ENCODE results near the gene AFM. TPM values are rescaled to one million over a fixed set of nuclear protein-coding genes. Genes with fewer than 3 reads are reported as not detected.

AFM gene
- total and polyA plus RNA-seq, 2 of the 13 experiments (the other 11 are each of a cell fraction or from before 2014, with no cell fraction given): 0.13 to 1.8 TPM

DNA sequence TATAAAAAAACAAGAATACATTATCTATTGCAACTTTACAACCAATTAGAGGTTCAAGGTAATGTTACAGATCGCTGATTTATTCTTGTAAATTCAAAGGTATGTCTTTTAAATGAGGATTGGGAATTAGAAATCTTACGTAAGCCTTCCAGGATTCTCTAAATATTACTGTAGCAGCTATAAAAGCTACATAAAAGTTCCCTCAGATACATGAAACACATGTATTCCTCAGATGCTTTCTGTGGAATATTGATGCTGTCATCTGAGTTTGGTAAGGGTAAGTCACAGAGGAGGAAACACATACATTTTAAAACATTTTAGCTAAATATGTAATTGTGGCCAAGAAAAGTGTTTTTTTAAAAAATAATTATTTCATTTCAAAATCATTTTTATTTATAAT lies 42.1 kb upstream of the AFM start:
- Histone ChIP-seq H3K27ac (ENCODE audit: extremely low read length, insufficient read depth, low read length) (peak overlapping the region; percentile 98), H3K4me2 (ENCODE audit: low read depth, low read length) (peak overlapping the region; percentile 82), H3K9me3 (ENCODE audit: low read length) (no peaks in the 10 kb centered on the region), H3K4me3 (replicated peaks in 1 of 3; ENCODE audit: insufficient read depth in 1 of 3, low read depth in 2 of 3, low read length in 3 of 3) (peak overlapping the region; percentile 68 to 80 (median 70); a peak in 5 of 6 replicates), H3K9ac (ENCODE audit: insufficient read depth, low read depth, low read length) (peak overlapping the region; percentile 75), H2AFZ (ENCODE audit: low read length) (no peak overlapping the region), H3K79me2 (ENCODE audit: insufficient read depth, low read length) (peaks cover 75% of the 10 kb centered on the region), H3K36me3 (replicated peaks in 1 of 2; ENCODE audit: control insufficient read depth in 1 of 2, insufficient read depth in 2 of 2, low read length in 2 of 2) (peaks cover 6 to 20% of the 10 kb centered on the region in 2 experiments), H3K4me1 (ENCODE audit: insufficient read depth, low read length) (peaks cover 68% of the 10 kb centered on the region), H3K27me3 (ENCODE audit: control insufficient read depth in 1 of 2, insufficient read depth in 2 of 2, low read length in 2 of 2) (no peaks in the 10 kb centered on the region), H4K20me1 (ENCODE audit: insufficient read depth, low read length) (peaks cover 3% of the 10 kb centered on the region; the same call in 1 of the 2 replicates)
- TF ChIP-seq, protein P1, sequence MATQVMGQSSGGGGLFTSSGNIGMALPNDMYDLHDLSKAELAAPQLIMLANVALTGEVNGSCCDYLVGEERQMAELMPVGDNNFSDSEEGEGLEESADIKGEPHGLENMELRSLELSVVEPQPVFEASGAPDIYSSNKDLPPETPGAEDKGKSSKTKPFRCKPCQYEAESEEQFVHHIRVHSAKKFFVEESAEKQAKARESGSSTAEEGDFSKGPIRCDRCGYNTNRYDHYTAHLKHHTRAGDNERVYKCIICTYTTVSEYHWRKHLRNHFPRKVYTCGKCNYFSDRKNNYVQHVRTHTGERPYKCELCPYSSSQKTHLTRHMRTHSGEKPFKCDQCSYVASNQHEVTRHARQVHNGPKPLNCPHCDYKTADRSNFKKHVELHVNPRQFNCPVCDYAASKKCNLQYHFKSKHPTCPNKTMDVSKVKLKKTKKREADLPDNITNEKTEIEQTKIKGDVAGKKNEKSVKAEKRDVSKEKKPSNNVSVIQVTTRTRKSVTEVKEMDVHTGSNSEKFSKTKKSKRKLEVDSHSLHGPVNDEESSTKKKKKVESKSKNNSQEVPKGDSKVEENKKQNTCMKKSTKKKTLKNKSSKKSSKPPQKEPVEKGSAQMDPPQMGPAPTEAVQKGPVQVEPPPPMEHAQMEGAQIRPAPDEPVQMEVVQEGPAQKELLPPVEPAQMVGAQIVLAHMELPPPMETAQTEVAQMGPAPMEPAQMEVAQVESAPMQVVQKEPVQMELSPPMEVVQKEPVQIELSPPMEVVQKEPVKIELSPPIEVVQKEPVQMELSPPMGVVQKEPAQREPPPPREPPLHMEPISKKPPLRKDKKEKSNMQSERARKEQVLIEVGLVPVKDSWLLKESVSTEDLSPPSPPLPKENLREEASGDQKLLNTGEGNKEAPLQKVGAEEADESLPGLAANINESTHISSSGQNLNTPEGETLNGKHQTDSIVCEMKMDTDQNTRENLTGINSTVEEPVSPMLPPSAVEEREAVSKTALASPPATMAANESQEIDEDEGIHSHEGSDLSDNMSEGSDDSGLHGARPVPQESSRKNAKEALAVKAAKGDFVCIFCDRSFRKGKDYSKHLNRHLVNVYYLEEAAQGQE (IDR thresholded peaks at IDR 0.05; ENCODE audit: borderline replicate concordance in 1 of 2, low read depth in 1 of 2, low read length in 2 of 2): 0 out of 4 replicates have a peak, but pooled peaks of 1 of the 2 experiments have one; percentile 5
- TF ChIP-seq IRF2 (CRISPR knock-in tag; IDR thresholded peaks at IDR 0.05) (no peak), PAF1 (CRISPR knock-in tag; IDR thresholded peaks at IDR 0.05) (peak; percentile 68; the same call in 1 of the 2 replicates), POLR2AphosphoS5 (IDR thresholded peaks at IDR 0.05; ENCODE audit: low read depth, low read length) (peak; percentile 77), POLR2A (IDR thresholded peaks at IDR 0.05; ENCODE audit: insufficient read depth in 1 of 2, low read depth in 2 of 2, low read length in 2 of 2) (peak in 1 of 2 experiments; percentile 46; a peak in 1 of 4 replicates), MLLT10 (CRISPR knock-in tag; IDR thresholded peaks at IDR 0.05) (peak; percentile 95), MXI1 (IDR thresholded peaks at IDR 0.05; ENCODE audit: borderline replicate concordance, low read depth, low read length) (no peak), MTF1 (CRISPR knock-in tag; IDR thresholded peaks at IDR 0.05) (peak; percentile 48; the same call in 1 of the 2 replicates), NR2F6 (IDR thresholded peaks at IDR 0.05) (0 out of 2 replicates have a peak, but pooled peaks have one; percentile 11), NR2F6 (CRISPR knock-in tag; IDR thresholded peaks at IDR 0.05) (no peak), MIXL1 (CRISPR knock-in tag; IDR thresholded peaks at IDR 0.05) (peak; percentile 3; the same call in 1 of the 2 replicates), ZNF776 (CRISPR knock-in tag; IDR thresholded peaks at IDR 0.05) (no peak)
- TF ChIP-seq, protein P2, sequence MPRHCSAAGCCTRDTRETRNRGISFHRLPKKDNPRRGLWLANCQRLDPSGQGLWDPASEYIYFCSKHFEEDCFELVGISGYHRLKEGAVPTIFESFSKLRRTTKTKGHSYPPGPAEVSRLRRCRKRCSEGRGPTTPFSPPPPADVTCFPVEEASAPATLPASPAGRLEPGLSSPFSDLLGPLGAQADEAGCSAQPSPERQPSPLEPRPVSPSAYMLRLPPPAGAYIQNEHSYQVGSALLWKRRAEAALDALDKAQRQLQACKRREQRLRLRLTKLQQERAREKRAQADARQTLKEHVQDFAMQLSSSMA (CRISPR knock-in tag; IDR thresholded peaks at IDR 0.05): no peak
- in situ Hi-C loops (cut with HindIII; ENCODE audit: extremely low pct_ligation_motif_present, low pct_unique_long_range_greater_than_20kb) (no loop called here), intact Hi-C loops (cut with micrococcal nuclease; ENCODE audit: unreplicated experiment) (loop anchor here (10.0 kb wide), 1 partner anchor 185 kb away; the partner anchor contains the start of gene ANKRD17)
- ATAC-seq: no peak
- ChIA-PET CTCF (ENCODE audit: low intra/inter-chr PET ratio, low total read pairs) (no interaction called here), POLR2A (interaction anchor here (0.6 kb wide), 1 partner anchor 14 kb away, joined by 3 read pairs; no protein-coding TSS in a partner anchor)
- BruUV-seq (replicated peaks): no TSS peak
- no peak for DNase-seq (ENCODE audit: low spot score)
- 46% methylated on average over 2 of the region's 2 CpGs for WGBS (ENCODE audit: low lambda C conversion rate)
- no peak for FAIRE-seq
